Measurements from ENCODE around the gene DKK3. TPM values are rescaled to one million over a fixed set of nuclear protein-coding genes. Genes with fewer than 3 reads are reported as not detected.

Gene DKK3
- total and polyA plus RNA-seq, 4 donors, result 3.1 to 9.9 (median 7.1) TPM

DNA sequence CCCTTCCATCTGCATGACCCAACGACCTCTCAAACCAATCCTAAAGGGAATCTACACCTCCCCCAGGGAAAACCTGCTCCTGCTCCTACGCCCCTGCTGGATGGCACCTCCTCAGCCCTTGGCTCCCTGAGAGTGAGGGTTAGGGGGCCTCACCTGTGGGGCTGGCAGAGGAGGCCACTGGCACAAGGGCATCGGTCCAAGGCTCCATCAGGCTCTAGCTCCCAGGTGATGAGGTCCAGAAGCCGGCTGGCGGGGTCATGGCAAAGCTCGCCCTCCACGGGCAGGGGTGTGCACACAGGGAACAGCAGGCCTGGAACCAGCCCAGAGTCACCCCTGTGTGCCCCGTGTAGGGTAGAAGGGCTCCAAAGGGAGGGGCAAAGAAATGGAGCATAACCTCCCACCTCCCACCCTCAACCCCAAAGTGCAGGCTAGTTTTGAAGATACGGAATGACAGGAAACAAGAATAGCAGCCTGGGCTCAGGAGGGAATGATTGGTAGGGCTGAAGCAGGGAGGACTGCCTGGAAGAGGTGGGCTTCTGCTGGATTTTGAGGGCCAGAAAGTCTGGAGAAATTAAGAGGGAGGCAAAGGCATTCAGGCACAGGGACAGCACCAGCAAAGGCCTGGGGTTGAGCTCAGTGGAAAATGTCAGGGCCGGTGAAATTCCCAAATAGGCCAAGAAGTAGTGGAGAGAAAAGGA lies 42.6 kb downstream of the DKK3 start:
- 87% methylated on average over 10 of the region's 10 CpGs for whole genome bisulfite sequencing
- DNase-seq (ENCODE audit: low spot score), result no peak
- H3K4me3 ChIP-seq (ENCODE audit: low read depth in 1 of 3, low read length in 3 of 3), result no peak overlapping the region
- no peaks in the 10 kb centered on the region for H3K27me3 ChIP-seq (ENCODE audit: control insufficient read depth in 4 of 4, insufficient read depth in 4 of 4, low read length in 3 of 4)
- H3K36me3 ChIP-seq (ENCODE audit: control insufficient read depth in 4 of 4, insufficient read depth in 3 of 4, low read depth in 1 of 4, low read length in 3 of 4), result no peaks in the 10 kb centered on the region
- no peak for TF ChIP-seq CTCF (IDR thresholded peaks at IDR 0.05; ENCODE audit: low read depth, low read length, missing input control)
- no peak for TF ChIP-seq TAF1 (conservative IDR thresholded peaks at IDR 0.05)
- TF ChIP-seq HNF4G (IDR thresholded peaks at IDR 0.05), result no peak
- TF ChIP-seq FOXA1 (IDR thresholded peaks at IDR 0.05), result no peak
- TF ChIP-seq NR2F2 (IDR thresholded peaks at IDR 0.05), result no peak
- TF ChIP-seq JUND (IDR thresholded peaks at IDR 0.05), result no peak
- TF ChIP-seq RAD21 (IDR thresholded peaks at IDR 0.05), result no peak
- no peak for TF ChIP-seq ZBTB33 (IDR thresholded peaks at IDR 0.05)
- TF ChIP-seq, protein P1, sequence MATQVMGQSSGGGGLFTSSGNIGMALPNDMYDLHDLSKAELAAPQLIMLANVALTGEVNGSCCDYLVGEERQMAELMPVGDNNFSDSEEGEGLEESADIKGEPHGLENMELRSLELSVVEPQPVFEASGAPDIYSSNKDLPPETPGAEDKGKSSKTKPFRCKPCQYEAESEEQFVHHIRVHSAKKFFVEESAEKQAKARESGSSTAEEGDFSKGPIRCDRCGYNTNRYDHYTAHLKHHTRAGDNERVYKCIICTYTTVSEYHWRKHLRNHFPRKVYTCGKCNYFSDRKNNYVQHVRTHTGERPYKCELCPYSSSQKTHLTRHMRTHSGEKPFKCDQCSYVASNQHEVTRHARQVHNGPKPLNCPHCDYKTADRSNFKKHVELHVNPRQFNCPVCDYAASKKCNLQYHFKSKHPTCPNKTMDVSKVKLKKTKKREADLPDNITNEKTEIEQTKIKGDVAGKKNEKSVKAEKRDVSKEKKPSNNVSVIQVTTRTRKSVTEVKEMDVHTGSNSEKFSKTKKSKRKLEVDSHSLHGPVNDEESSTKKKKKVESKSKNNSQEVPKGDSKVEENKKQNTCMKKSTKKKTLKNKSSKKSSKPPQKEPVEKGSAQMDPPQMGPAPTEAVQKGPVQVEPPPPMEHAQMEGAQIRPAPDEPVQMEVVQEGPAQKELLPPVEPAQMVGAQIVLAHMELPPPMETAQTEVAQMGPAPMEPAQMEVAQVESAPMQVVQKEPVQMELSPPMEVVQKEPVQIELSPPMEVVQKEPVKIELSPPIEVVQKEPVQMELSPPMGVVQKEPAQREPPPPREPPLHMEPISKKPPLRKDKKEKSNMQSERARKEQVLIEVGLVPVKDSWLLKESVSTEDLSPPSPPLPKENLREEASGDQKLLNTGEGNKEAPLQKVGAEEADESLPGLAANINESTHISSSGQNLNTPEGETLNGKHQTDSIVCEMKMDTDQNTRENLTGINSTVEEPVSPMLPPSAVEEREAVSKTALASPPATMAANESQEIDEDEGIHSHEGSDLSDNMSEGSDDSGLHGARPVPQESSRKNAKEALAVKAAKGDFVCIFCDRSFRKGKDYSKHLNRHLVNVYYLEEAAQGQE (IDR thresholded peaks at IDR 0.05), result no peak
- TF ChIP-seq, protein P2, sequence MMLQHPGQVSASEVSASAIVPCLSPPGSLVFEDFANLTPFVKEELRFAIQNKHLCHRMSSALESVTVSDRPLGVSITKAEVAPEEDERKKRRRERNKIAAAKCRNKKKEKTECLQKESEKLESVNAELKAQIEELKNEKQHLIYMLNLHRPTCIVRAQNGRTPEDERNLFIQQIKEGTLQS (IDR thresholded peaks at IDR 0.05), result no peak
- no peak for TF ChIP-seq GABPA (IDR thresholded peaks at IDR 0.05 in 1 of 2, conservative IDR thresholded peaks at IDR 0.05 in 1 of 2)
- no peak for TF ChIP-seq SP1 (IDR thresholded peaks at IDR 0.05)
- no peak for TF ChIP-seq FOXA2 (IDR thresholded peaks at IDR 0.05)
- no peak for TF ChIP-seq RXRA (IDR thresholded peaks at IDR 0.05)
- no peak for TF ChIP-seq HNF4A (conservative IDR thresholded peaks at IDR 0.05)
- TF ChIP-seq YY1 (IDR thresholded peaks at IDR 0.05), result no peak
- no peak for TF ChIP-seq EGR1 (IDR thresholded peaks at IDR 0.05; ENCODE audit: low read depth in 2 of 2)
- no peak overlapping the region for H3K27ac ChIP-seq (ENCODE audit: low read depth in 1 of 2, low read length in 2 of 2)
- no peak overlapping the region for H3K9ac ChIP-seq (ENCODE audit: low read depth in 1 of 2, low read length in 2 of 2)
- peaks cover 2 to 30% (median 21%) of the 10 kb centered on the region in 4 donors for H3K4me1 ChIP-seq (ENCODE audit: control insufficient read depth in 4 of 4, insufficient read depth in 4 of 4, low read length in 3 of 4)
- no peaks in the 10 kb centered on the region for H3K9me3 ChIP-seq (ENCODE audit: control insufficient read depth in 4 of 4, low read length in 3 of 4)
